Skeletal muscle satellite cell (primary cell): ENCODE measurements around the gene FANK1.

Experiments
- H3K27me3 ChIP-seq: 2 replicates; pipeline ENCODE4 v1.7.0; 2013; ENCODE audit warnings: low read length; ENCODE audit not compliant: control insufficient read depth, insufficient read depth
- H3K36me3 ChIP-seq: 2 replicates; pipeline ENCODE4 v1.7.0; 2013; ENCODE audit warnings: mild to moderate bottlenecking, control low read depth, low read length; ENCODE audit not compliant: insufficient read depth
- H3K4me1 ChIP-seq: 2 replicates; pipeline ENCODE4 v1.7.0; 2013; ENCODE audit warnings: low read length; ENCODE audit not compliant: control insufficient read depth, insufficient read depth
- H3K4me2 ChIP-seq: 2 replicates; pipeline ENCODE4 v1.7.0; 2013; ENCODE audit warnings: mild to moderate bottlenecking, low read length
- H3K4me3 ChIP-seq: 2 replicates; pipeline ENCODE4 v1.7.0; 2013; ENCODE audit warnings: low read length
- H3K9ac ChIP-seq: 2 replicates; pipeline ENCODE4 v1.7.0; 2013; ENCODE audit warnings: mild to moderate bottlenecking, low read depth, low read length, moderate library complexity
- H3K9me3 ChIP-seq: replicated peaks from 2 replicates; pipeline ENCODE4 v1.7.0; 2013; ENCODE audit warnings: mild to moderate bottlenecking, control low read depth, low read length

The FANK1 gene

DNA sequence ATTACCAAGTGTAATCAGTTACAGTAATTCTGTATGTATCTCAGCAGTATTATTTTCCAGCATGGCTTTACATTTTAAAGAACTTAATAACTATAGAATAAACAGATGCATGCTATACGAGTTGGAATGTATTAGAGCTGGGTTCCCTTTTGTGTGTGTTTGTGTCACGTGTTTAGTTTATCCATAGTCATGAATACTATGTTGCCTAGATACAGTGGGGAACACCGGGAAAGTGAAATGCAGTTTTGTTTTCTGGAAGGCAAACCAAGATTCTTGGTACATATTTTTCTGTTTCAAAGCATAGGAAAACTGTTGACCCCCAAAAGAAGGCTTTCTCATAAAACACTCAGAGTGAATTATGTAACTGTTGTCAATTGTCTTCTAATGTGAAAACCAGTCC is 119.0 kb downstream of the FANK1 start:
- Histone ChIP-seq H3K27me3 (no peaks in the 10 kb centered on the region), H3K9ac (no peak overlapping the region), H3K9me3 (no peaks in the 10 kb centered on the region), H3K36me3 (peaks cover 33% of the 10 kb centered on the region), H3K4me1 (peaks cover 26% of the 10 kb centered on the region), H3K4me2 (no peak overlapping the region), H3K4me3 (no peak overlapping the region)

DNA sequence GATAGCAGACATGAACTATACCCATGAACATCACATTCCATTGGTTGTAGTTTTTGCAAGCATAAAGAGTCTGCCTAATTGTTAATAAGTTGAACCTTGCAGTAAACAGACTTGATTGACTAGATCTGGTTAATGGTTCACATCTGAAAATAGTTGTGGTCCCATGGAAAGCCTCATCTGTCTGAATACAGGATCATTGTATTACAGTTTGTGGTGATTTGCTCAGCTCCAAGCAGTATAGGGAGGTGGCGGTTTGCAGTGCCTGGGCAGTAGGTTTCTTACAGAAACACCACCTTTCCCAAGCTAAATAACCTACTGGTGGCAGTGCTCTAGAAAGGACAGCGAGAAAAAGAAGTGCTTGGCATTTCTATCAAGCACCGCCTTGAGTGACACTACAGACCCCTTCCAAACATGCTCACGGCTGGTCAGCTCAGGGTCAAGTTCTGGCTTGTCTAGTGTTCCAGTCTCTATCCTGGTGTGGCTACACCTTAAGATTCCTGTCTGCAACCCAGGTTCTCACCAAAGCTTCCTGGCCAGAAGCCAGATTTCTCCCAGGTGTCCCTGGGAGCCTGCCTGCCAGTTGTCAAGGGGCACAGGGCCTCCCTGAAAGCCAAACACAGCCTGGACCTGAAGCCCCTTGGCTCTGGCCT is 119.9 kb downstream of the FANK1 start:
- peaks cover 33% of the 10 kb centered on the region for H3K36me3 ChIP-seq

GRCh38 chr10:126016882-126017281 is 120.5 kb downstream of the FANK1 start:
- peaks cover 33% of the 10 kb centered on the region for H3K36me3 ChIP-seq
- no peaks in the 10 kb centered on the region for H3K9me3 ChIP-seq
- no peaks in the 10 kb centered on the region for H3K27me3 ChIP-seq
- no peak overlapping the region for H3K4me3 ChIP-seq
- no peak overlapping the region for H3K4me2 ChIP-seq
- H3K9ac ChIP-seq = no peak overlapping the region
- peaks cover 26% of the 10 kb centered on the region for H3K4me1 ChIP-seq

More for the DNA sequence above, 119.9 kb downstream of the FANK1 start:
- peaks cover 26% of the 10 kb centered on the region for H3K4me1 ChIP-seq
- H3K27me3 ChIP-seq = no peaks in the 10 kb centered on the region
- no peak overlapping the region for H3K9ac ChIP-seq
- H3K4me3 ChIP-seq = no peak overlapping the region
- H3K4me2 ChIP-seq = no peak overlapping the region
- H3K9me3 ChIP-seq = no peaks in the 10 kb centered on the region

DNA sequence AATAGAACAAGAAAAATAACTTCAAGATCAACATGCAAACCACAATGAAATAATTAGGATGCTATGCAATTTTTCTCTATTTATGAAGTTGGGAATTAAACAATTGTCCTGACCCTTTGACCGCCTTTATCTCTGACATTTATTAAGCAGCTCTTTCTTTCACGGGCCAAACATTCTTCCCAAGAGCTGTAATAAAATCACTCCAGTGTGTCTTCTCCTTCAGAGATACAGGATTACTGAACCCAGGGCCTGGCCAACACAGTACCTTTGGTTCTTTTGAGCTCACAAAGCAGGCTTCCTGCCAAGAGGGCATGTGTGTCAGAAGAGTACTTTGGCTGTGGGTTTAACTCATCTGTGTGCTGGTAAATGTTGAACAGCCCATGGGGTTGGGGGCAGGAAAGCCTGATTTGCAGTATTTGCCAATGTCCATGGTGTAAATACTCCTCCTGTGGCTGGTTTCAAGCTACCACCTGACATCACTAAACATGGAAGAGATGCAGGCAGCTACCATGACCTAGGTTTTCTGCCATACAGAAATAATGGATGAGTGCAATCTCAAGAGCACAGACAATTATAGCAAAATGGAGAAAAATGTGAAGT is 121.7 kb downstream of the FANK1 start:
- H3K4me1 ChIP-seq = peaks cover 15% of the 10 kb centered on the region
- no peaks in the 10 kb centered on the region for H3K9me3 ChIP-seq
- H3K36me3 ChIP-seq = peaks cover 37% of the 10 kb centered on the region
- no peaks in the 10 kb centered on the region for H3K27me3 ChIP-seq
- H3K4me3 ChIP-seq = no peak overlapping the region
- H3K4me2 ChIP-seq = no peak overlapping the region
- no peak overlapping the region for H3K9ac ChIP-seq

DNA sequence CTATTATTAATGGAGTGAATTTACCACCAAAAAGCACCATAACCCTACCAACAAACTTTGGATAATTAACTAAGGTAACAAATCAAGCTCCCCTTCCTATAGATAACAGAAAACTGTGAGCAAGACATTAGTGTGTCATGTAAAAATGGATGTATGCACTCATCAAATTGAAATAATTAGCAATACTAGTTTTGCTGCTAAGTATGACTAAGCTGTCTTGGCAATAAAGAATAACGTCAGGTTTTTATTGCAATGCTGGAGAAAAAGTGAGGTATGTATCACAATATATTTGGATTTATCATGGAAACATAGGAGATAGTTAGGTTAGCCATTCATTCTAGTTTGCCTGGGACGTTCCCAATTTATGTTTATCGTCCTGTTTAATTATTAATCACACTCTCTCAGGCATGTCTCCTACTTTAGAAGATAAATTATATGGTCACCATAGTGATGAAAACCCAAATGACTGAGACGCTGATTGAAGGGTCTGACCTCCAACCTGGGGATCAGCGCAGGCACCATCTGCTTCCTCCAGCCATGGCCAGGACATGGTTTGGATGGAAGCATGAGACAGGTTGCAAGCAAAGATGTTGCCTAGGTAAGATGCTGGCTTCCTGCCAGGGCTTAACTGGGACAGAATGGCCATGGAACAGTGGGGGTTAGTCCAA is 125.6 kb downstream of the FANK1 start:
- Histone ChIP-seq H3K4me2 (no peak overlapping the region), H3K27me3 (no peaks in the 10 kb centered on the region), H3K4me3 (no peak overlapping the region), H3K4me1 (no peaks in the 10 kb centered on the region), H3K9me3 (no peaks in the 10 kb centered on the region), H3K36me3 (peaks cover 26% of the 10 kb centered on the region), H3K9ac (no peak overlapping the region)

- Histone ChIP-seq H3K4me1 (no peaks in the 10 kb centered on the region), H3K36me3 (peaks cover 24% of the 10 kb centered on the region), H3K4me2 (no peak overlapping the region), H3K4me3 (no peak overlapping the region), H3K9me3 (no peaks in the 10 kb centered on the region), H3K27me3 (no peaks in the 10 kb centered on the region), H3K9ac (no peak overlapping the region)
These were observed 126.5 kb downstream of the FANK1 start for GRCh38 chr10:126022841-126023240.

GRCh38 chr10:126027692-126028091 is 131.3 kb downstream of the FANK1 start:
- no peak overlapping the region for H3K4me2 ChIP-seq
- H3K9ac ChIP-seq = no peak overlapping the region
- H3K4me3 ChIP-seq = no peak overlapping the region
- no peaks in the 10 kb centered on the region for H3K9me3 ChIP-seq
- no peaks in the 10 kb centered on the region for H3K4me1 ChIP-seq
- no peaks in the 10 kb centered on the region for H3K27me3 ChIP-seq
- H3K36me3 ChIP-seq = peaks cover 17% of the 10 kb centered on the region

GRCh38 chr10:126029999-126030398 is 133.6 kb downstream of the FANK1 start:
- peaks cover 10% of the 10 kb centered on the region for H3K9me3 ChIP-seq
- no peak overlapping the region for H3K4me2 ChIP-seq
- H3K4me1 ChIP-seq = no peaks in the 10 kb centered on the region
- no peak overlapping the region for H3K9ac ChIP-seq
- peaks cover 30% of the 10 kb centered on the region for H3K36me3 ChIP-seq
- no peaks in the 10 kb centered on the region for H3K27me3 ChIP-seq
- no peak overlapping the region for H3K4me3 ChIP-seq

- Histone ChIP-seq H3K4me3 (no peak overlapping the region), H3K9me3 (peaks cover 10% of the 10 kb centered on the region), H3K4me2 (no peak overlapping the region), H3K36me3 (peaks cover 45% of the 10 kb centered on the region), H3K27me3 (no peaks in the 10 kb centered on the region), H3K4me1 (no peaks in the 10 kb centered on the region), H3K9ac (no peak overlapping the region)
These were observed 138.2 kb downstream of the FANK1 start for GRCh38 chr10:126034586-126034985.

DNA sequence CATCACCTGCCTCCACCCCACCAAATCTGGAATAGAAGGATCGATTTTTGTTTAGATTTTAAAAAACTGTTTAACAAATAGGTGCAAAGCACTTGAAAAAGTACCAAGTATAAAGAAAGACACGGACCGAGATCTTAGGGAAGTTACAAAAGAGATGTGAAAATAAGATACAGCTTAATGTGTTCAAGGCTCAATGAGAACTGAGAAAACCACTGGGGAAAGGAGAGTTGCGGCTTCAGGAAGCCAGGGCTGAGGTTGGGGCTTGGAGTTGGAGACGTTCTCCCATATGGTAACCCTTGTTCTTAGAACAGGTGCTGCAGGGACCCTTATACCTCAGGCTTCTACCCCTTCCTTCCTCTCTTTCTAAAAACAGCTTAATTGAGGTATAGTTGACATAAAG is 140.2 kb downstream of the FANK1 start:
- H3K4me2 ChIP-seq = no peak overlapping the region
- H3K4me1 ChIP-seq = no peaks in the 10 kb centered on the region
- H3K27me3 ChIP-seq = no peaks in the 10 kb centered on the region
- peaks cover 10% of the 10 kb centered on the region for H3K9me3 ChIP-seq
- no peak overlapping the region for H3K9ac ChIP-seq
- H3K36me3 ChIP-seq = peaks cover 46% of the 10 kb centered on the region
- H3K4me3 ChIP-seq = no peak overlapping the region

- peaks cover 10% of the 10 kb centered on the region for H3K9me3 ChIP-seq
- H3K4me3 ChIP-seq = no peak overlapping the region
- H3K4me2 ChIP-seq = no peak overlapping the region
- H3K9ac ChIP-seq = no peak overlapping the region
- peaks cover 48% of the 10 kb centered on the region for H3K36me3 ChIP-seq
- H3K27me3 ChIP-seq = no peaks in the 10 kb centered on the region
- H3K4me1 ChIP-seq = no peaks in the 10 kb centered on the region
These were observed 141.6 kb downstream of the FANK1 start for GRCh38 chr10:126037946-126038345.

DNA sequence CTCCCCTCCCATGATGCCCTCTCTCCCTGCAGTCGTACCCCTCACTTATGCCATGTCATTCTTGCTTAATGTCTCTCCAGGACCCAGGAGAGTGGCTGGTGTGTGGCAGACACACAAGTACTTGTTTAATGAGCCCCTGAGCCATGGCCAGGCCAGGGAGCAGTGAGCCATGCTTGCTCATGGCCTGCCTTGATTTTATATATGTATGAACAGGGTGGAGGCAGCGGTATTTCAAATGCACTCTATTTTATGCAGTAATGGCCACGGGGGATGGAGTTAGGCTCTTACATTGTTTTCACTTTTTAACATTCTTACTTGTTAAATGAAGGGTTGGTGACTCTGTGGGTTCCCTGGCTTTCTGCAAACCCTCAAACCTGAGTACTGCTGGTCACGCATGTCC is 144.8 kb downstream of the FANK1 start:
- Histone ChIP-seq H3K9ac (no peak overlapping the region), H3K27me3 (no peaks in the 10 kb centered on the region), H3K4me1 (no peaks in the 10 kb centered on the region), H3K4me3 (no peak overlapping the region), H3K9me3 (no peaks in the 10 kb centered on the region), H3K36me3 (peaks cover 43% of the 10 kb centered on the region), H3K4me2 (no peak overlapping the region)
